HepG2 (cell line): ENCODE measurements around the gene SH3BGRL2. TPM values are rescaled to one million over a fixed set of nuclear protein-coding genes. Genes with fewer than 3 reads are reported as not detected.

Experiments
- ATAC-seq: fragments of 200-7000 bp; cut with Tn5 transposase; 3 replicates; pipeline ENCODE4 v1.9.1; 2020; ENCODE audit warnings: mild to moderate bottlenecking, moderate library complexity
- BruUV-seq: library from RNA; stranded (reverse); fragments of 400-500 nt; replicated peaks from 2 replicates; lab custom pipeline; 2021; lab: Mats Ljungman, UMichigan
- CTCF ChIA-PET: fragments of 300-600 bp; formaldehyde crosslinking; extraction: SDS; loops from one replicate; lab custom pipeline; 2021; ENCODE audit warnings: low total read pairs, inconsistent platforms, low intra/inter-chr PET ratio; lab: Yijun Ruan, JAX
- POLR2A ChIA-PET: fragments of 350-600 bp; sonication (Branson Sonifier 250); formaldehyde crosslinking; loops from one replicate; lab custom pipeline; 2020; ENCODE audit warnings: antibody characterized with exemption, inconsistent platforms; lab: Yijun Ruan, JAX
- DNase-seq: peaks from one replicate; pipeline ENCODE4 v3.0.0-alpha.2; 2015; ENCODE audit warnings: low spot score
- FAIRE-seq: peaks from 3 replicates; lab custom pipeline; 2011; peaks lifted over from hg19 to GRCh38; lab: Jason Lieb, UNC
- H2AFZ ChIP-seq: one replicate; pipeline ENCODE4 v1.6.1; 2011; ENCODE audit warnings: low read length, inconsistent platforms
- H3K27ac ChIP-seq: fragments of 300-600 bp; 3 replicates; pipeline ENCODE4 v1.8.0; 2011; ENCODE audit warnings: mixed run types, mild to moderate bottlenecking, mixed read lengths, low read length, inconsistent platforms; ENCODE audit not compliant: insufficient read depth; ENCODE audit errors: extremely low read length
- H3K27me3 ChIP-seq, 2 experiments: fragments of 200-600 bp in 1 of 2; 2 replicates in 1 of 2; 3 replicates in 1 of 2; pipeline versions ENCODE4 v1.6.0 to v1.8.0; 2011; ENCODE audit warnings: low read length in 2 of 2, mild to moderate bottlenecking in 2 of 2, moderate library complexity in 2 of 2, inconsistent platforms in 1 of 2; ENCODE audit not compliant: insufficient read depth in 2 of 2, control insufficient read depth in 1 of 2
- H3K36me3 ChIP-seq, 2 experiments: fragments of 200-600 bp in 1 of 2; replicated peaks in 1 of 2; 2 replicates in 1 of 2; 3 replicates in 1 of 2; pipeline versions ENCODE4 v1.5.1 to v1.8.0; 2011; ENCODE audit warnings: low read length in 2 of 2, inconsistent platforms in 1 of 2; ENCODE audit not compliant: insufficient read depth in 2 of 2, control insufficient read depth in 1 of 2
- H3K4me1 ChIP-seq: 2 replicates; pipeline ENCODE4 v1.5.1; 2012; ENCODE audit warnings: low read length, inconsistent platforms; ENCODE audit not compliant: insufficient read depth
- H3K4me2 ChIP-seq: 2 replicates; pipeline ENCODE4 v1.6.0; 2011; ENCODE audit warnings: low read depth, low read length, inconsistent platforms
- H3K4me3 ChIP-seq, 3 experiments: fragments of 200-600 bp in 1 of 3; sonication (generic), shearing (Covaris generic) in 1 of 3; replicated peaks in 1 of 3; 2 replicates each; pipeline ENCODE4 v1.5.1; 2011 to 2016; ENCODE audit warnings: low read length in 3 of 3, inconsistent platforms in 2 of 3, low read depth in 2 of 3, mild to moderate bottlenecking in 2 of 3, control low read depth in 1 of 3, mixed read lengths in 1 of 3; ENCODE audit not compliant: insufficient read depth in 1 of 3
- H3K79me2 ChIP-seq: one replicate; pipeline ENCODE4 v1.6.1; 2011; ENCODE audit warnings: low read length, inconsistent platforms; ENCODE audit not compliant: insufficient read depth
- H3K9ac ChIP-seq: 2 replicates; pipeline ENCODE4 v1.6.0; 2011; ENCODE audit warnings: mild to moderate bottlenecking, low read depth, low read length, inconsistent platforms; ENCODE audit not compliant: insufficient read depth
- H3K9me3 ChIP-seq: 2 replicates; pipeline ENCODE4 v1.5.1; 2012; ENCODE audit warnings: mild to moderate bottlenecking, low read length
- H4K20me1 ChIP-seq: 2 replicates; pipeline ENCODE4 v1.6.0; 2011; ENCODE audit warnings: inconsistent platforms, mild to moderate bottlenecking, low read length, moderate library complexity; ENCODE audit not compliant: insufficient read depth
- ATF1 ChIP-seq: IDR thresholded peaks from 2 replicates; pipeline ENCODE4 v1.6.1; 2016; ENCODE audit warnings: mild to moderate bottlenecking, control low read depth
- SRF ChIP-seq: IDR thresholded peaks from 2 replicates; pipeline ENCODE4 v1.6.1; 2011; ENCODE audit warnings: mild to moderate bottlenecking, low read depth, low read length, moderate library complexity
- WGBS: methylation state at CpG from one replicate; pipeline ENCODE4 v1.1.6; 2017; ENCODE audit warnings: low lambda C conversion rate; 5-methylcytosine and 5-hydroxymethylcytosine counted together
- in situ Hi-C: cut with HindIII; loops from 2 replicates; pipeline ENCODE4 v1.10.0; 2017; ENCODE audit warnings: low pct_unique_long_range_greater_than_20kb; ENCODE audit not compliant: extremely low pct_ligation_motif_present
- intact Hi-C: fragments of 100-400 bp; cut with micrococcal nuclease; formaldehyde crosslinking; loops from one replicate; pipeline ENCODE4 v1.10.0; 2022; ENCODE audit not compliant: unreplicated experiment
- polyA plus RNA-seq, 8 experiments: library from polyadenylated mRNA; depleted of rRNA in 3 of 8; stranded (reverse) in 7 of 8; unstranded in 1 of 8; fragments of >200 nt; fragmentation: Illumina TruSeq in 4 of 8; extraction: Trizol in 4 of 8; gene quantifications; 2 replicates each; pipeline versions ENCODE4 v1.2.1 to v1.2.3, GENCODE V29; 2011 to 2016; ENCODE audit warnings: low read depth in 4 of 8, missing spikeins in 1 of 8, mixed read lengths in 1 of 8; ENCODE audit not compliant: insufficient read depth in 1 of 8
- total RNA-seq, 5 experiments: library from RNA; depleted of rRNA; stranded (reverse); fragments of >200 nt; fragmentation: Illumina TruSeq; extraction: Trizol; gene quantifications; 2 replicates each; pipeline ENCODE4 v1.2.3, GENCODE V29; 2016; ENCODE audit warnings: low read depth in 1 of 5
- TF ChIP-seq, protein P1 (sequence below): sonication (generic); formaldehyde crosslinking; IDR thresholded peaks from 2 replicates; pipeline ENCODE4 v1.4.0; 2020; ENCODE audit warnings: missing genetic modification reagents
- TF ChIP-seq, protein P2 (sequence below): IDR thresholded peaks from 2 replicates; pipeline ENCODE4 v1.6.1; 2016; ENCODE audit warnings: missing compliant biosample characterization, missing genetic modification reagents, borderline replicate concordance

Gene SH3BGRL2
- total and polyA plus RNA-seq, 2 of the 13 experiments (the other 11 are each of a cell fraction or from before 2014, with no cell fraction given) = 10.9 to 28.8 TPM

DNA sequence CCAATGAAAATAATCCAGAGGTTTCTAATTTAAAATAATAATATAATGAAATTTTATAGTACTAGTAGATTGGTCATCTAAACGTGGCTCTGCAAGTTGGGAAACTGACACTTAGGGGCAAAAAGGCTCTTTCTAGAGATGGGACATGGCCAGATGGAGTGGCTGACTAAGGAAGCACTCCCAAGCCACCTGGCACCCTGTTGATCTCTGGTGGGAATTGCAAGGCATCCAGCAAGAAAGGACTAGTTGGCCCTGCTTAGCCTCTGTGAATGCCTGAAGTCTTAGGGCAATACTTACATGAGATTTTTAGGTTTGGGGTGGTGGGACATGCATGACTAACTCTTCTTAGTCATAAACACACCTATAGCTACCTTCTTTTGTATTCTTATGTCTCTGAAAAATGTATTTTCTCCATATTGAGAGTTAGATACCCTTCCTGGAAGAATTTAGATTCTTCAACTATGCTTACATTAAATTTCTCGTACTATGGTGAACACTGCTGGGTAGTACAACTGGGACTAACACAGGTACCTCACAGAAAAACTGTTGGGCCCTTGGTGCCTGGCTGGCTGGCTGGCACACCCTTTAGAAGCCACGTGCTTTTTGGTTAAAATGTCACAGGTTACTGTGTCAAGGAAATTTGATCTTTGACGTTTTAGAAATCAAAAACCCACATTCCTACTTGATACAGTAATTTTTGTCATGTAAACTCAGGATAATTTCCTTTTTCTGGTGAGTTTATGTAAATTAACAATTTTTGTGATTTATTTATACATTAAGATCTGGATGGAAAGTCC, 25.0 kb upstream of the SH3BGRL2 start:
- no TSS peak for BruUV-seq
- peaks cover 80% of the 10 kb centered on the region for H3K4me1 ChIP-seq
- TF ChIP-seq, protein P1, sequence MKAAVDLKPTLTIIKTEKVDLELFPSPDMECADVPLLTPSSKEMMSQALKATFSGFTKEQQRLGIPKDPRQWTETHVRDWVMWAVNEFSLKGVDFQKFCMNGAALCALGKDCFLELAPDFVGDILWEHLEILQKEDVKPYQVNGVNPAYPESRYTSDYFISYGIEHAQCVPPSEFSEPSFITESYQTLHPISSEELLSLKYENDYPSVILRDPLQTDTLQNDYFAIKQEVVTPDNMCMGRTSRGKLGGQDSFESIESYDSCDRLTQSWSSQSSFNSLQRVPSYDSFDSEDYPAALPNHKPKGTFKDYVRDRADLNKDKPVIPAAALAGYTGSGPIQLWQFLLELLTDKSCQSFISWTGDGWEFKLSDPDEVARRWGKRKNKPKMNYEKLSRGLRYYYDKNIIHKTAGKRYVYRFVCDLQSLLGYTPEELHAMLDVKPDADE = no peak
- TF ChIP-seq, protein P2, sequence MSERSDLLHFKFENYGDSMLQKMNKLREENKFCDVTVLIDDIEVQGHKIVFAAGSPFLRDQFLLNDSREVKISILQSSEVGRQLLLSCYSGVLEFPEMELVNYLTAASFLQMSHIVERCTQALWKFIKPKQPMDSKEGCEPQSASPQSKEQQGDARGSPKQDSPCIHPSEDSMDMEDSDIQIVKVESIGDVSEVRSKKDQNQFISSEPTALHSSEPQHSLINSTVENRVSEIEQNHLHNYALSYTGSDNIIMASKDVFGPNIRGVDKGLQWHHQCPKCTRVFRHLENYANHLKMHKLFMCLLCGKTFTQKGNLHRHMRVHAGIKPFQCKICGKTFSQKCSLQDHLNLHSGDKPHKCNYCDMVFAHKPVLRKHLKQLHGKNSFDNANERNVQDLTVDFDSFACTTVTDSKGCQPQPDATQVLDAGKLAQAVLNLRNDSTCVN (CRISPR knock-in tag) = no peak
- TF ChIP-seq ATF1 (CRISPR knock-in tag) (no peak), SRF (no peak)
- no peaks in the 10 kb centered on the region for H3K27me3 ChIP-seq
- FAIRE-seq = no peak
- H3K4me3 ChIP-seq = no peak overlapping the region
- H4K20me1 ChIP-seq = no peaks in the 10 kb centered on the region
- ChIA-PET CTCF (no interaction called here), POLR2A (interaction anchor here (3.6 kb wide), 1 partner anchor 25 kb away, joined by 46 read pairs; the partner anchor contains the start of gene SH3BGRL2)
- ATAC-seq = no peak
- peak overlapping the region; percentile 43 for H3K27ac ChIP-seq
- H3K9ac ChIP-seq = no peak overlapping the region
- in situ Hi-C loops (loop anchor here (5.0 kb wide), 1 partner anchor 34 kb away; no protein-coding TSS in a partner anchor), intact Hi-C loops (loop anchor here (2.0 to 5.0 kb wide), 2 partner anchors 67 to 69 kb away; partner anchors contain the start of gene LCA5)
- H2AFZ ChIP-seq = no peak overlapping the region
- H3K4me2 ChIP-seq = no peak overlapping the region
- H3K9me3 ChIP-seq = no peaks in the 10 kb centered on the region
- H3K36me3 ChIP-seq = no peaks in the 10 kb centered on the region
- H3K79me2 ChIP-seq = no peaks in the 10 kb centered on the region
- 84% methylated on average over 4 of the region's 4 CpGs for WGBS
- no peak for DNase-seq
